ENCODE measurements around the gene CELF2.

Gene CELF2

DNA sequence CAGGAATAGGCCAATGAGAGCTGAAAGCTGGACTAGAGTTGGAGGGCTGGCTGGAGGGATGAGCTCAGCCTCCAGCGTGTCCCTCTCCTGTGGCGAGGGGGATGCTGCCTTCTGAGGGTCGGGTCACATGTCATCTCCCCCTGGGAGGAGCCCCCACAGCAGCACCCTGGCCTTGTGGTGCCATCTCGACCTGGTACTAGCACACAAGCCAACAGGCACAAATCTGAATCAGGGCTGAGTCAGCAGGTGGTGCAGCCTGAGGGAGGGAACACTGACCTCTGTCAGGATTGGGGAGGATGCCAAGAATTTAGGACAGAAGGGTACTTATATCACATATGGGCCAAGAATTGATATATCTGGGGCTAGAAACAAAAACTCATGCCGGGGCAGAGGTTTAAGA is 280.4 kb downstream of the CELF2 start:
- peak; percentile 4 for DNase-seq (ENCODE audit: low read depth)
- no peak overlapping the region for H3K4me3 ChIP-seq (replicated peaks; ENCODE audit: low read depth, low read length)
- TF ChIP-seq, protein P1, sequence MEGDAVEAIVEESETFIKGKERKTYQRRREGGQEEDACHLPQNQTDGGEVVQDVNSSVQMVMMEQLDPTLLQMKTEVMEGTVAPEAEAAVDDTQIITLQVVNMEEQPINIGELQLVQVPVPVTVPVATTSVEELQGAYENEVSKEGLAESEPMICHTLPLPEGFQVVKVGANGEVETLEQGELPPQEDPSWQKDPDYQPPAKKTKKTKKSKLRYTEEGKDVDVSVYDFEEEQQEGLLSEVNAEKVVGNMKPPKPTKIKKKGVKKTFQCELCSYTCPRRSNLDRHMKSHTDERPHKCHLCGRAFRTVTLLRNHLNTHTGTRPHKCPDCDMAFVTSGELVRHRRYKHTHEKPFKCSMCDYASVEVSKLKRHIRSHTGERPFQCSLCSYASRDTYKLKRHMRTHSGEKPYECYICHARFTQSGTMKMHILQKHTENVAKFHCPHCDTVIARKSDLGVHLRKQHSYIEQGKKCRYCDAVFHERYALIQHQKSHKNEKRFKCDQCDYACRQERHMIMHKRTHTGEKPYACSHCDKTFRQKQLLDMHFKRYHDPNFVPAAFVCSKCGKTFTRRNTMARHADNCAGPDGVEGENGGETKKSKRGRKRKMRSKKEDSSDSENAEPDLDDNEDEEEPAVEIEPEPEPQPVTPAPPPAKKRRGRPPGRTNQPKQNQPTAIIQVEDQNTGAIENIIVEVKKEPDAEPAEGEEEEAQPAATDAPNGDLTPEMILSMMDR (IDR thresholded peaks at IDR 0.05; ENCODE audit: low read length, missing control alignments), result no peak

DNA sequence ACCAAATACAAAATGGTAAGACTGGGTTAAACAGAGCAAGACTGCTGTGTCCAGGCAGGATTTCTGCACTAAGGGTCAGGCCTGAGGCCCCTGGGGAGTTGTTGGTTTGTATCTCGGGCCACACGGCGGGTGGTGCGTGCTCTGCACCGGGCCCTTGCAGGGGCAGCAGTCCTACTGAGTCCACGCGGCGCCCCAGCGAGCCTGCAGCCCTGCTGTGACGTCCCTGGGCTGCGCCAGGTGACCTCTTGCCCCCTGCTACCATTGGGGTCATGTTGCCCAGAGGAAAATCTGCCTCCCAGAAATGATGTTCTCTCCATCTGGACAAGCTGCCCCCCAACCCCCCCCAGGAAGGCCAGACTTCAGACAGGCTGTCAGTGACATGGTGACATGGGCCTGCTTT is 281.5 kb downstream of the CELF2 start:
- no peak overlapping the region for H3K4me3 ChIP-seq (replicated peaks; ENCODE audit: low read depth, low read length)
- DNase-seq (ENCODE audit: low read depth), result no peak
- TF ChIP-seq, protein P1 (IDR thresholded peaks at IDR 0.05; ENCODE audit: low read length, missing control alignments), result no peak

DNA sequence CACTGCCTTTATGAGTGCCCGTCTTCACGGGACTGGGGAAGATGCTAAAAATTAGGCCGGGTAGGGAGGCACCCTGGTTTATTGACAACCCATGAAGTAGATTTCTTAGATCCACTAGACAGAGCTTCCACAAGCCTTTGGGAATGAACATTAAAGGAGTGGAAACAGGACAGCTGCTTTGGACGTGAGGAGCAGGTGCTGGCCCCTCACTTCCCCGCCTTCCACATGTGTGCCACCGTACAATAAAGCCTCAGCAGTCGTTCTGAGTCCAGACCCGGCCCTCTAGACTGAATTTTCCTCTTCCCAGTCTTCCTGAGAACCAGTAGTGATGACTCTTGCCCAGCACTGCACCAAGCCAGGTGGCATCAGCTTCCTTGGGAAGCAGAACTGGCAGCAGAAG is 282.4 kb downstream of the CELF2 start:
- H3K4me3 ChIP-seq (replicated peaks; ENCODE audit: low read depth, low read length), result no peak overlapping the region
- TF ChIP-seq, protein P1 (IDR thresholded peaks at IDR 0.05; ENCODE audit: low read length, missing control alignments), result no peak
- no peak for DNase-seq (ENCODE audit: low read depth)

DNA sequence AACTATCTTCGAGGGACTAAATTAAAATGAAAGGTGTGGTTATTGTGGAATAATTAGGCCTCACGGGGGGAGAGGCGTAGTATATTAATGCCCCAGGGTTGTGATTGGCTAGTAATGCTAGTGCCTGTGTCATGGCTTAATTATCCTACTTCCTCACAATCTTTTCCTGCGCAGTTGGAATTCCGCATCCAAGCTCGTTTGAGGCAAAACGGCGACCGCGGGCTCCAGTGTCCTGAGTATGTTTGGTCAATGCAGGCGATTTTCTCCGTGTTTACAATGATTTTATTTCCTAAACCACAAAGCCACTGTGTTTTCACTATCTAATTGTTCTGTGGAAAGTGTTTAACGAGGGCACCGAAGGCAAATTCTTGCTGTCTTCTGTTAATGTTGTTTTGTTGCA is 282.9 kb downstream of the CELF2 start:
- no peak overlapping the region for H3K4me3 ChIP-seq (replicated peaks; ENCODE audit: low read depth, low read length)
- no peak for DNase-seq (ENCODE audit: low read depth)
- TF ChIP-seq, protein P1 (IDR thresholded peaks at IDR 0.05; ENCODE audit: low read length, missing control alignments), result no peak

DNA sequence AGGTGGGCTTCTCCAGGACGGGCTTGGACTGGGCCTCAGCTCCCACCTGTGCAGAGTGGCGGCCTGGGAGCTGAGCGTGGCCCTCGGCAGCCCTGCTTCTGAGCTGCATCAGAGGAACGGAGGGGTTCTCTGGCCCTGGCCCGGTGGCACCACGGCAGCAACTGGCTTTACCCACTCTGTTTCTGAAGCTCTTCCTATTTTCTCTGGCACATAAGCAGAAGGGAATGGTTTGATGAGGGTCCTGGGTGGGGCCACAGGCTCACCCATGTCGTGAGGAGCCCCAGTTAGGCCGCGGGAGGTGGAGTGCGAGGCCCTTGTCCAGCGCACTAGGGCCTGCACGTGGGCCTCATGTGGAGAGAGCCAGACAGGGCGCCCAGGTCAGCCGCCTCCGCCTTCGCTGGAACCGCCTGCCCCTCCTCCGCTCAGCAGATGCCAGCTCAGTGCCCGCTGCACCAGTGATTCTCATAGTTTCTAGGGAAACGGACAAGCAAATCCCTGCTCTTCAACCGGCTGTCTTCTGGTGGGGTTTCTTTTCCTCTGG is 284.0 kb downstream of the CELF2 start:
- no peak overlapping the region for H3K4me3 ChIP-seq (replicated peaks; ENCODE audit: low read depth, low read length)
- TF ChIP-seq, protein P1 (IDR thresholded peaks at IDR 0.05; ENCODE audit: low read length, missing control alignments), result no peak
- no peak for DNase-seq (ENCODE audit: low read depth)

DNA sequence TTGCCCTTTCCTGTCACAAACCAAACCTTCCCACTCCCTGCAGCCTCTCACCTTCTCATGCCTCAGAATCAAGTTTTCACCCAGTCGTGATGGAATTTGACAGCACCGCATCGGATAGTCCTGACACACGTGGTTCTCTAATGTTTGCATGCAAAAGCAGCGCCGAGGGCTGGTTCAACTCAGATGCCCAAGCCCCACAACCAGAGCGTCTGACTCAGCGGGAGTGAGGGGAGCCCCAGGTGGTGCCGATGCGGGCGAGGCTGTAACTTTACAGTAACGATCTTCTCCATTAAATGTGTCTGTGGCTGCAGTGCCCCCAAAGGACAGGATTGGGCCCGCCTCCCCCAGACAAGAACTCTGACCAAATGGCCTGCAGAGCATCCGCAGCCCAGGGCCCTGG is 284.5 kb downstream of the CELF2 start:
- no peak overlapping the region for H3K4me3 ChIP-seq (replicated peaks; ENCODE audit: low read depth, low read length)
- TF ChIP-seq, protein P1 (IDR thresholded peaks at IDR 0.05; ENCODE audit: low read length, missing control alignments), result no peak
- no peak for DNase-seq (ENCODE audit: low read depth)
